Measurements from ENCODE around the gene TAF15. TPM values are rescaled to one million over a fixed set of nuclear protein-coding genes. Genes with fewer than 3 reads are reported as not detected.

TAF15 gene
- total and polyA plus RNA-seq, 4 donors = 88.5 to 138 (median 114) TPM

- 85 to 87% methylated on average over 8 of the region's 8 CpGs for WGBS, 2 donors
Observed at GRCh38 chr17:35765756-35766488, 43.4 kb upstream of the TAF15 start.

GRCh38 chr17:35766489-35766877 is 42.8 kb upstream of the TAF15 start:
- no peaks in the 10 kb centered on the region for H3K36me3 ChIP-seq (ENCODE audit: control insufficient read depth in 4 of 4, insufficient read depth in 4 of 4, low read length in 4 of 4)
- H3K27me3 ChIP-seq (ENCODE audit: control insufficient read depth in 3 of 3, insufficient read depth in 3 of 3, low read length in 2 of 3) = no peaks in the 10 kb centered on the region
- TF ChIP-seq CTCF (IDR thresholded peaks at IDR 0.05; ENCODE audit: control extremely low read depth, extremely low read depth) = no peak
- whole genome bisulfite sequencing, 2 donors = 93 to 95% methylated on average over 22 to 24 of the region's 24 CpGs
- no peaks in the 10 kb centered on the region for H3K9me3 ChIP-seq (ENCODE audit: control insufficient read depth in 4 of 4, insufficient read depth in 3 of 4, low read length in 3 of 4)
- ATAC-seq (ENCODE audit: insufficient read depth, low FRiP score) = no peak
- DNase-seq = no peak
- H3K27ac ChIP-seq (ENCODE audit: low read depth in 1 of 2, low read length in 1 of 2) = no peak overlapping the region
- no peak overlapping the region for H3K9ac ChIP-seq (ENCODE audit: insufficient read depth in 1 of 2, low read length in 2 of 2)
- H3K4me3 ChIP-seq = no peak overlapping the region
- peaks cover 0 to 15% (median 0%) of the 10 kb centered on the region in 5 donors for H3K4me1 ChIP-seq (ENCODE audit: control insufficient read depth in 5 of 5, insufficient read depth in 5 of 5, low read length in 5 of 5)

More at GRCh38 chr17:35765756-35766488, 43.4 kb upstream of the TAF15 start:
- no peak overlapping the region for H3K4me3 ChIP-seq
- H3K9me3 ChIP-seq (ENCODE audit: control insufficient read depth in 4 of 4, insufficient read depth in 3 of 4, low read length in 3 of 4) = no peaks in the 10 kb centered on the region
- H3K27ac ChIP-seq (ENCODE audit: low read depth in 1 of 2, low read length in 1 of 2) = no peak overlapping the region
- H3K27me3 ChIP-seq (ENCODE audit: control insufficient read depth in 3 of 3, insufficient read depth in 3 of 3, low read length in 2 of 3) = no peaks in the 10 kb centered on the region
- H3K36me3 ChIP-seq (ENCODE audit: control insufficient read depth in 4 of 4, insufficient read depth in 4 of 4, low read length in 4 of 4) = no peaks in the 10 kb centered on the region
- no peak for TF ChIP-seq CTCF (IDR thresholded peaks at IDR 0.05; ENCODE audit: control extremely low read depth, extremely low read depth)
- ATAC-seq (ENCODE audit: insufficient read depth, low FRiP score) = no peak
- peaks cover 0 to 15% (median 0%) of the 10 kb centered on the region in 5 donors for H3K4me1 ChIP-seq (ENCODE audit: control insufficient read depth in 5 of 5, insufficient read depth in 5 of 5, low read length in 5 of 5)
- no peak for DNase-seq
- H3K9ac ChIP-seq (ENCODE audit: insufficient read depth in 1 of 2, low read length in 2 of 2) = no peak overlapping the region

- H3K9me3 ChIP-seq (ENCODE audit: control insufficient read depth in 4 of 4, insufficient read depth in 3 of 4, low read length in 3 of 4) = no peaks in the 10 kb centered on the region
- no peak overlapping the region for H3K4me3 ChIP-seq
- DNase-seq = peak in 2 of 3 donors; percentile 50 to 51
- H3K4me1 ChIP-seq (ENCODE audit: control insufficient read depth in 5 of 5, insufficient read depth in 5 of 5, low read length in 5 of 5) = peaks cover 0 to 15% (median 0%) of the 10 kb centered on the region in 5 donors
- H3K27me3 ChIP-seq (ENCODE audit: control insufficient read depth in 3 of 3, insufficient read depth in 3 of 3, low read length in 2 of 3) = no peaks in the 10 kb centered on the region
- ATAC-seq (ENCODE audit: insufficient read depth, low FRiP score) = no peak
- no peaks in the 10 kb centered on the region for H3K36me3 ChIP-seq (ENCODE audit: control insufficient read depth in 4 of 4, insufficient read depth in 4 of 4, low read length in 4 of 4)
- H3K27ac ChIP-seq (ENCODE audit: low read depth in 1 of 2, low read length in 1 of 2) = no peak overlapping the region
- 39 to 51% methylated on average over 7 of the region's 7 CpGs for WGBS, 2 donors
- H3K9ac ChIP-seq (ENCODE audit: insufficient read depth in 1 of 2, low read length in 2 of 2) = no peak overlapping the region
- peak; percentile 24 for TF ChIP-seq CTCF (IDR thresholded peaks at IDR 0.05; ENCODE audit: control extremely low read depth, extremely low read depth)
Observed at GRCh38 chr17:35766903-35767510, 42.3 kb upstream of the TAF15 start.
